Posterior cingulate gyrus (tissue), 11 donors: ENCODE data around the gene SHPK.

Experiments used
- DNase-seq, 10 donors: peaks; one replicate each; pipeline versions ENCODE4 v3.0.0 to v3.0.0-alpha.2; 2020 to 2021; ENCODE audit warnings: mixed read lengths in 3 of 10
- intact Hi-C: fragments of 100-400 bp; cut with DNase I; formaldehyde crosslinking; loops from one replicate; pipeline ENCODE4 v1.15.1; 2023

SHPK gene

DNA sequence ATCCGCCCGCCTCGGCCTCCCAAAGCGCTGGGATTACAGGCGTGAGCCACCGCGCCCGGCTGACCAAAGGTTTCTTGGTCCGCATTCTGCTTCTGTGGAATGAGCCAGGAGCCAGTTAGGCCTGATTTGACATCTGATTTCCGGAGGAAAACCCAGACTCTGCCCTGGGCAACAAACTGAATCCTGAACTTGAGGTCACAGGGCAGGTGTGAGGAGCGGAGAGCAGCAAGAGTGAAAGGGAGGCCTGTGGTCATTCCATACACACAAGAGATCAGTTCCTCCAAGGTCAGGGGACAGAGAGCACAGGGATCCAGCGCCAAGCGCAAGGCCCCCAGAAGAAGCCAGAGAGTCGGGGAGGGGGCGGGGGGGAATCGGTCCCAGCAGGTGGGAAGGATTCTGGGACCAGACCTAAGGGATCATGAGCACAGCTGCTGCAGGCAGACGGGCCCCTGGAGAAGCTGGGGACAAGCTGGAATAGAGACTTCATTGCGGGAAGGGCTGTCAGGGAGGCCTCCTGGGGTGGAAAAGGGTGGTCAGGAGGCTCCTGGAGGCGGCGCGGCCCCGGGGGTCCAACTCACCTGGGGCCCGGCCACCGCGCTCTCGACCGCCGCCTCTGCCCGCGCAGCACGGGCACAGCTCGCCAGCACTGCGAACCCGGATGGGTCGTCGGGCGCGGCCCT lies 436 bp downstream of the SHPK start:
- intact Hi-C loops, result loop anchor here (1.0 to 5.0 kb wide), 2 partner anchors 33 to 588 kb away; partner anchors contain the start of genes EMC6 and TAX1BP3
- peak in 1 of 10 donors; percentile 59 for DNase-seq

DNA sequence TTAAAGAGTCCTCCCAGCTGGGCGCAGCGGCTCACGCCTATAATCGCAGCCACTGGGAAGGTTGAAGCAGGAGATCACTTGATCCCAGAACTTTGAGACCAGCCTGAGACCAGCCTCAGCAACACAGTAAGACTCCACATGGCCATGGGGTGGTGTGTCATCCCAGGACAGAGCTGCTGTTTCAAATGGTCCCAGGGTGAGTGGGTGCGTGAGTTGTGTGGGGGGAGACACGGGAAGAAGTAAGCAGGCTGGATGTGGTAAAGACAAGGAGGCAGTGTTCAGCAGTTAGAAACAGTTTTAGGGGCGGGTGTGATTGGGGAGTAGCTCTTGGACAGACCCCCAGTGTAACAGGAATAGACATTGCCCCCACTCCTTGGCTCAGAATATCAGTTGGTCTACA lies 3.8 kb downstream of the SHPK start:
- intact Hi-C loops, result no loop called here
- DNase-seq, result peak in 1 of 10 donors; percentile 25

DNA sequence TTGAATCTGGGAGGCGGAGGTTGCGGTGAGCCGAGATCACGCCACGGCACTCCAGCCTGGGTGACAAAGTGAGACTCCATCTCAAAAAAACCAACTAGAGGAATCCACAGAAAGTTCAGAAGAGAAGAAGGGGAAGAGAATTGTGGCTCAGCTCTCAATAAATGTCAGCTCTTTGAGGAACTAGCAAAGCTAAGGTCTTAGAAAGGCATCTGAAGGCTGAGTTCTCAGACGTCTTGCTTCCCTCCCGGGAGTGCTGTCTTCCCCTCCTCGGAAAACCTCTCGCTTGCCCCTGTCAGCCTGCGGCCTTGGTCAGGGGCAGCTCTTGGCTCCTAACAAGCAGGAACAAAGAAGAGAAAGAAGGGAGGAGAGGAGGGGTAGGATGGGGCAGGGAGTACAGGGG lies 5.3 kb downstream of the SHPK start:
- intact Hi-C loops, result no loop called here
- peak in 1 of 10 donors; percentile 26 for DNase-seq

DNA sequence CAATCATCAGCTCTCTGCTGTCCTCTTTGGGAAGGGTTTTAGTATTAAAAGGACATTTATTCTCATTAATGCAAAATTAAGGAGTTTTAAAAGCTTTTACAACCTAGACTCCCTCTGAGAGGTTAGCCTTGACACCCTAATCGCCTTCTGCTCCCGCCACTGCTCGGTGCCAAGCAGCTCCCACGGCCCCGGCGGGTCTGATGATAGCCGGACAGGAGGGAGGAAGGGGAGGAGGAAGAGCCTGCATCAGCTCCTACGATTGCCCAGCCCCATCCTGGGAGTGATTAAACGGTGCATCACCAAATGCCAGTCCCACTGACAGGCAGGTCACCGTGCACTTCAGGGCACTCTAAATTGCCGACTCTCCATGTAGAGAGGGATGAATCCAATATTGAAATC lies 8.3 kb downstream of the SHPK start:
- peak in 1 of 10 donors; percentile 70 for DNase-seq
- intact Hi-C loops, result no loop called here

DNA sequence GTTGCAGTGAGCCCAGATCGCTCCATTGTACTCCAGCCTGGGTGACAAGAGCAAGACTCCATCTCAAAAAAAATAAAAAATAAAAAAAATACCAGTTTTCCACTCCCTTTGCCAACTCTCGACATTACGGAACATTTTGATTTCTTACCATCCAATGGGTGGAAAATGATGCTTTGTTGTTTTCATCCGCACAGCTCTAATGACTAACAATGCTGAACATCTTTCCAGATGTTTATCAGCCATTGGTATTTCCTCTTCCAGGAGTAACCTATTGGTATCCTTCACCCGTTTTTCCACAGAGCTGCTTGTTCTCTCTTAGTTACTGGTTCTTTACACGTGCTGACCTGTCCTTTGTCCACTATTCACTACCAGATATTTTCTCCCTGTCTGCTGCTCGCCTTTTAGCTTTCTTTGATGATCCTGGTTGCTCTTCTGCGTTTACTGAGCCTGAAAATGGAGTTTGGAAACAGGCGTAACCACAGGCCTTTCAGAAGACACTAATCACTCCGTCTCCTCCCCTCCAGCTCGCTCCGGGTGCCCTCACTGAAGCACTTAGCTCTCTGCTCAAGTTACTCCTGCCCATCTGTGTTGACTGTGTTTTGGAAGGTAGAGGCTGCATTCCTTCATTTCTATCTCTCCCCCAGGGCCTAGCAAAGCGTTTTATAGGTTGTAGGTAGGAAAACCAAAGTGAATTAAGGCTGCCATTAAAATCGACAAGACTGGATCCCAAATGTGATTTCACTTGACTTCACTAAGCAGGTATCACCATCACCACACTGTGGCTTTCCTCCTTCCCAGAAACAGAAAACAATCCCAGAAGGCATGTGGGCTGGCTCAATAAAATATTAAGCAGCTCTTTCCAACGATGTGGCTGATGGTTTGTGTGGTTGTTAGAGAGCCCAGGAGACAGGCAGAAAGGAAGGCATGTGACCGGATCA lies 8.9 kb downstream of the SHPK start:
- DNase-seq, result peak in 1 of 10 donors; percentile 3
- intact Hi-C loops, result no loop called here

DNA sequence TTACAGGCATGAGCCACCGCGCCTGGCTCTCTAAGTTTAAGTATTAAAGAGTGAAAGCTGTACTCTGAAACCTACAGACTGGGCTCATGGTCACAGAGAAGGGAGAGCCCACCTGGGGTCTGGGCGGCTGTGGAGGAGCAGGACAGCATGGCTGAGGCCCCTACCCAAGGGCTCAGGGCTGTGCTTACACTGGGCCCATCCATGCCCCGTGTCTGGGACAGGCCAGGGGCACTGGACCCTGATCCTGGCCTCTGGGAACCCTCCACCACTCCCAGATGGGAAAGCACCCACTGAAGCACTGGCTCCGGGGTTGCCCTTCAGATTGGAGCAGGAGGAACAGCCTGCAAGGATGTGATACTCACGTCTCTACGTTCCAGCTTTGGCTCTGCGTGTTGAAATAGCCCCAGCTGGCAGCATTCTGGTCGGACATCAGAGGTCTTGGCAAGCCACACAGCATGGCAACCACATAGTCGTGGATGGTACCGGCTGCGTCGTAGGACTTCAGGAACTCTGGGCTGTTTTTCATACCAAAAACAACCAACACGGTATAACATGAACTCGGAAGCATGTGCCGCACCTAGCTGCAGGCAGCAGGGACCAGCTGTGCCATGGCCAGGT lies 13.0 kb downstream of the SHPK start:
- intact Hi-C loops, result no loop called here
- peak in 1 of 10 donors; percentile 31 for DNase-seq

DNA sequence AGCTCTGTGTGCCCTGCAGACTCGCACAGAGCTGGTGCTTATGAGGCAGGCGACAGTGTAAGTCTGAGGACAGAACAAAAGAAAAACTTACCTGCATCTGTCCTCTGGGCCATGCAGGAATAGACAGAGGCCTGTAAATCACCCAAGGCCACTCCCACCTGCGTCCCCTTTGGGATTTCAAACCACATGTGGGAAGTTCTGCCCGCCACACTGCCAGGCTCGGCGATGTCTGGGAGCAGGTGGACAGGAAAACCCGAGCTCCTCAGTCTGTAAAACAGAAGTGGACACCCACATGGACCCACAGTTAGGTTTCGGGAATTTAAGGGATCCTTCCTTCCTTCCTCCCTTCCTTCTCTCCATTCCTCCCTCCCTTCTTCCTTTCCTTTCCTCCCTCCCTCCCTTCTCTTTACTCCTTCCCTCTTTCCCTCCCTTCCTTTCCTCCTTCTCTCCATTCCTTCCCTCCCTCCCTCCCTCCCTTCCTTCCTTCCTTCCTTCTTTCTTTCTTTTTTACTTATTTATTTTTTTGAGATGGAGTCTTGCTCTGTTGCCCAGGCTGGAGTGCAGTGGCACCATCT lies 14.8 kb downstream of the SHPK start:
- DNase-seq, result peak in 1 of 10 donors; percentile 36
- intact Hi-C loops, result no loop called here

DNA sequence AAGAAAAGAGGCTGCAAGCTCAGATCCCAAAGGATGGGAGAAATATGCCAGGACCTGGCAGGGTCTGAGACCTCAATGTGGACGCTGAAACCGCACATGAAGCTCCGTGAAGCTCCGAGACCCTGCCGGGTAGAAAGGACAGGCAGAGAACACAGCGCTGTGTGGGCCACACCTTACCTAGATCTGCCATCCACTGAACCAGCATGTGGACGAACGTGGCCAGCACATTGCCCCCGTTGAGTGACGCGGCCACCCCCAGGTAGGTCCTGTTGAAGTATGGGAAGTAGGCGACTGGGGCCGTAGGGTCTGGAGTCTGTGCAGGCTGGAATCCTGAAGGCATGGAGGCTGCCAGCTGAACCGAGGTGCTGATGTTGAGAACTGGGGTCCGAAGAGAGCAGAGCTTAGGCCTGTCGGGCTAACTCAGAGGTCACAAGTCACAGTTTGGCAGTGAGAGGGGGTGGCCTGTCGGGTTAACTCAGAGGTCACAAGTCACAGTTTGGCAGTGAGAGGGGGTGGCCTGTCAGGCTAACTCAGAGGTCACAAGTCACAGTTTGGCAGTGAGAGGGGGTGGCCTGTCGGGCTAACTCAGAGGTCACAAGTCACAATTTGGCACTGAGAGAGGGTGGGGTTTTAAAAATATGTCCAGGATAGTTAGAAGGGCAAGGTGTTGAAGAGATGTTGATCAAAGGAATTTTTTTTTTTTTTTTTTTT lies 20.7 kb downstream of the SHPK start:
- DNase-seq, result peak in 1 of 10 donors; percentile 74

DNA sequence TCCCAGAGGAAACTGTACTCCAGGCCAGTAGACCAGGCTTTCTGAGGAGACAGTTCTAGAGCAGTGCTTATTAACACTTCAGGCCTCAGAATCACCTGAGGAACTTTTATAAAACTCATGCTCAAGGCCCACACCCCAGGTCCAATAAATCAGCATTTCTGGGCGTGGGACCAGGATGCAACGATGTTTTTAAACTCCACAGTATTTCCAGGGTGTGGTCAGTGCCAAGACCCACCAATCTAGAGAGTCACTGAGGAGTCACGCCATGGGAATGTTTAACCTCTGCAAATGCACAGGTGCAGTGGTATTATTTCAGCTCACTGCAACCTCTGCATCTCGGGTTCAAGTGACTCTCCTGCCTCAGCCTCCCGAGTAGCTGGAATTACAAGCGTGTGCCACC lies 22.9 kb downstream of the SHPK start:
- intact Hi-C loops, result no loop called here
- no peak for DNase-seq

More for the DNA sequence above, 20.7 kb downstream of the SHPK start:
- intact Hi-C loops, result no loop called here

DNA sequence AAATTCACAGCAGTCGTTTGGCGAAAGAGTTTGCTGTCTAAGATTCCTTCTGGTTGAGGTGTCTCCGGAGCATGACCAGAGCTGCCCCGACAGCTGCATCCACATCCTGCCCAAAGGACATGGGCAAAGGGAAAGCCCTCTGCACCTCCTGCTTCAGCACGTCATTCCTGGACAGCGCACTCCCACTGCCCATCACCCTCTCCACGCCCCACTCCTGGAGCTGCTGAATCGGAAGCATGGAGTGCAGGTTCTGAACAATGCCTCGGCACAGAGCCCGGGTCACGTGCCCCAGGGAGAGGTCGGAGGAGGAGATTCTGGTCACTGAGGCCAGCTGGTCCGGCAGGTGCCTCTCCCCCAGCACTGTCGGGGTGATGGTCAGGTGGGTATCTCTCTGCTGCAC lies 25.5 kb downstream of the SHPK start:
- DNase-seq, result peak in 2 of 10 donors; percentile 49 to 81

DNA sequence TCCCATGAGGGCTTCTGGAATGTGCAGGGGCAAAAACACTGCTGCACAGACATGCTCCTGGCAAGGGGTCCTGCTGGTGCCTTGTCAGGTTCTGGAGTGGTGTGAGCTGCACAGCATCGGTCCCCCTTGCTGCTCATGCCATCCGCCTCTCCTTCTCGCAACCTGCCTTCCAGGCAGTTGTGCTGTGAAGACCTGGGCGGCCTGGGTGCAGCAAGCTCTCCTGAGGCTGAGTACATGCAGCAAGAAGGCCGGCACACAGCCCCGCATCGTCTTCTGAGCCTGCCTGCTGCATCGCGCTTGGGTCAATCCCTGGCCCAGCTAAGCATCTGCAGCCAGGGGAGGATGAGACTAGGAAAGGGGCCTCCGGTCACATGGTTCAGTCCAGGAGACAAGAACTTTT lies 26.4 kb downstream of the SHPK start:
- DNase-seq, result peak in 2 of 10 donors; percentile 72 to 73
- intact Hi-C loops, result no loop called here

More for the DNA sequence above, 25.5 kb downstream of the SHPK start:
- intact Hi-C loops, result no loop called here

DNA sequence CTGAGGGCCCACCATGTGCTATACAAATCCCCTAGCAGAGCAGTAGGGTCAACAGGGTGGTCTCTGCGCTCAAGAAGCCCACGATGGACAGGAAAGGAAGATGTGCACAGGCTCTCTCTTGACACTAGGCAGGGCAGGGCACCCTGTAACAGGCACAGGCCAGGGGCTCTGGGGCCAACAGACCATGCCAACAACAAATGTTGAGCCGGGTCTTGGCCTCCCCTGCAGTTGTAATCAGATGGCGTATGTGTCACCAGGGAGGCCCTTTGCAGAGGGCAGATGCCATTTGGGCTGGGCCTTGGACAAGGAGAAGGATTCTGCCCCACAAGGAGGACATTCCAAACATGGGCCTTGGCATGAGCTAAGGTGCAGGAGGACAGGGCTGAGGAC lies 32.2 kb downstream of the SHPK start:
- intact Hi-C loops, result no loop called here
- DNase-seq, result peak in 1 of 10 donors; percentile 49

DNA sequence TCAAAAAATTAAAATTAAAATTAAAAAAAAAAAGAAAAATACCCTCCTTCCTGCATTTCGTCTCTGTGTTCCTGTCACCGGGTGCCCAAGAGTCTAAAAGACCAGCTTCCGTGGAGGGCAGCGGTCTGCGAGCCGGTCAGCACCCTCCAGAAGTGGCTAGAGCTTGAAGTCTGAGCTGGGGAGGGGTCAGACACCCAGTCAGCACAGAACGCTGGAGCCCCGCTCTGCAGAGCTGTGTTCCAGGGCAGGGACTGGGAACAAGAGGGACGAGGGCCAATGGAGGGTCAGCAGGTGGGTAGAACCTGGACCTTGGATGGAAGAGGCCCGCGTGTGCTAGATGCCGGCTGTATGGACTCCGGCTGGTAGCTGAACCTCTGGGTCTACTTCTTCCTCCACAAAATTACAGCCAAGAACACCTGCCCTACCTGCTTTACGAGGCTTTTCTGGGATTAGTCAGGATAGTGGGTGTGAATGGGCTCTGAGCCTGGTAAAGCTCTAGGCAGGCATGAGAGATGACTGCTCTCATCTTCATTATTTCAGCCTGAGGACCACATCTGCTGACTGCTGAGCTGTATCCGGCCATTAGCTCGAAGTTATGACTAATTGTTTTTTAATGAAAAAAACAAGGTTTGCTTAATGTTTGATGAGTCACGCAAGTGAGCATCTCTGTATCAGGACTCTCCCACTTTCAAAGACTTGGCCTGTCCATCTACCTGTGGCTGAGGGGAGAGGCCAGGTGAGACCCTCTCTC lies 32.8 kb downstream of the SHPK start:
- DNase-seq, result peak in 3 of 10 donors; percentile 17 to 63 (median 54)
- intact Hi-C loops, result no loop called here

DNA sequence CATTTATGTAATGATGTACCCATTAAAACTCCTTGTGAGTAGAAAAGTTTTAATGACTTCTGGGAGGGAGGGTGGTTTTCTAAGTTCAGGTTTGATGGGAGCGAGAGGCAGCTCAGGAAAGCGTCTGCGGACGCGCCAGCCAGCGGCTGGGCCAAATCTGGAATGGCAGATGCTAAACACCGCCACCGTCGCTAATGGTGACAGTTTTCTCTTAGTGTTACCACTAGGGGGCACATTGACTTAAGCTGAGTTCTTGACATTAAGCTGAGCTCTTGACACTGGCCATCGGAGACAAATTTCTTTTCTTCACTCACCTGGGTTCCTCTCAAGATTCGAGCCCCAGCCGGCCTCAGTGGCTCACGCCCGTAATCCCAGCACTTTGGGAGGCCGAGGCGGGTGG lies 33.6 kb downstream of the SHPK start:
- DNase-seq, result peak in 3 of 10 donors; percentile 18 to 61 (median 19)
- intact Hi-C loops, result no loop called here

DNA sequence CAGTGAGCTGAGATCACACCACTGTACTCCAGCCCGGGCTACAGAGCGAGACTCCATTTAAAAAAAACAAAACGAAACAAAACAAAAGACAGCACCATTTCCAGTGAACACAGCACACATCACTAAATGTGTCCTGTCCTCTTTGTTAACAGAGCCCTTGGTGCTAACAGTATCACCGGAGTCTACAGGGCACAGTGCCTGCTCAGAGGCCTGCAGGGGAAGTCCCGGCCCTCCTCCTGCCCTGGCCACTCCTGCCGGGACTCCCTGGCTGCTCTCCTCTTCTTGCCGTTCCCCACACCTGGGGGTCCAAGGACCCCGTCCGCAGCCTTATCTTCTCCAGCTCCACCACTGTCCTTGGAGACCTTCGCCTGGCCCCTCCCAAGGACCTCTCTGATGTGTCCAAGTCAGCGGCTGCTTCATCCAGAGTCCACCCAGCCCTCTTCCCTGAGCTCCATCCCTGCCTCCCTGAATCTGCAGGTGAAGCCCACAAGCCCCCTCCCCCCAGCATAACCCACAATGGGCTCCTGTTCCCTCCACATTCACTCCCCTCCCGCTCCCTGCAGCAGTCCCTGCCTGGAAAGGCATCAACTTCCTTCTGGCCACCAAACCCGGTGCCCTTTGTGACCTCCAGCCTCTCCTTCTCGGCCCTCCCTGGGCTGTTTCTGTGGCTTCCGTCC lies 35.4 kb downstream of the SHPK start:
- intact Hi-C loops, result no loop called here
- peak in 2 of 10 donors; percentile 65 to 75 for DNase-seq

DNA sequence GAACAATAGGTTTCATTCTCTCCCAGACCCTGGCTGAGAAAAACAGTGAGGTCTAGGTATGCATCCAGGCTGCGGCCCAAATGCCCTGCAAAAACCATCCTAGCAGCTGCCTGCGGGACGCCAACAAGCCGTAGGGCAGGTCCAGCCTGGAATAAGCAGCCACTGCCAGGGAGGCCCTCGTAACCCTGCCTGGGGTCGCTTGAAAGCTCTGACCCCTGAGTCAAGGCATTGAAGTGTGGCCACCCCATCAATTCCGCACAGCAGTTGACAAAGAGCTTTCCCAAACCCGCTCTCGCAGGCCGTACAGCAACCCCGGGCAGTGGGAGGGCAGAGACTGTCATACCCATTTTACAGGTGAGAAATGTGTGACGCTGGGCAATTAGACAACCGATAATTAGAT lies 38.0 kb downstream of the SHPK start:
- peak in 1 of 10 donors; percentile 77 for DNase-seq
- intact Hi-C loops, result no loop called here

DNA sequence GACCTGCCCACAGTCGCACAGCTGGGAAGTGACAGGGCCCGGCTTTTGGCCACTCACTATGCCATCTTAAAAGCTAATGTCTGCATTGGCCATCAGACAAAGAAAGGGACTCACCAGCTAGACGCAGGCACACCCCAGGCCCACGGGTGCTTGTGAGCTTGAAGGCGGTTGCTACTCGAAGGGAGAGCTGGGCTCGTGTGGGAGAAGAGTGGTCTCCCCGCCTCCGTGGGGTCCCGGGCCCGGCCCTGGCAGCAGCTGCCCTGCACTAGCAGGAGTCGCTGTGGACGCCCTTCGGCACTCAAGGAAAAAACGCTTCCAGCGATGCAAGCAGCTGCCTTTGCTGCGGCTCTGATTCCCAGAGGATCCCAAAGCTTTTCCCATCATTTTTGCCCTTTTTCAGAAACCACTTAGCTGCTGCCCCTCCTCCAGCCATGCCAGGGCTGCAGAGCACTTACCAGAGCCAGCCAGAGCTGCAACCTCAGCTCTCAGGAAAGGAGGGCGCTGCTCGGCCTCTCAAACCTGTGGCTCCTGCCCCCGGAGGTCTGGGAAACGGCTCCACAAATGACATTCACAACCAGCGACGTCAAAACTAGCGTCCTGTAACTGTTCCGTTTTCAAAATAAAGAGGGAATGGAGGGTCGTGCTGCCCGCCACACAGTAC lies 39.1 kb downstream of the SHPK start:
- intact Hi-C loops, result no loop called here
- peak in 2 of 10 donors; percentile 74 to 82 for DNase-seq

DNA sequence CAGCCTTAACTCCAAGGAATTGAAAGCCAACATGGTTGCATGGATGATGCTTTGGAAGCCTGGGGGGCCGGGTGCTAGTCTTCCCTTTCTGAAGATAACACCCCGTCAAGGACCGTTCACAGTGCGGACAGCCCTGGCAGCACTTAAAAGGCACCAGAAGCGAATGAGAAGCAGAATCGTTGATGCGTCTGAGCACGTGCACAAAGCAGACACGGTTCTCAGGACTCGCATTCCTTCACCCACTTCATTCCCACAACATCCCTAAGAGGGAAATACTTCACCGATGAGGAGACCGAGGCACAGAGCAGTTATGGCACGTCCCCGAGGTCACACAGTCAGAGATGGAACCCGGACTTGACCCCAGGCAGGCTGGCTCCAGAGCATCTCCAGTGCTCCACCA lies 41.1 kb downstream of the SHPK start:
- peak in 1 of 10 donors; percentile 64 for DNase-seq
- intact Hi-C loops, result no loop called here
